HepG2 (cell line): ENCODE data around the gene DPP3. TPM values are rescaled to one million over a fixed set of nuclear protein-coding genes. Genes with fewer than 3 reads are reported as not detected.
A peak's percentile ranks its signal among the peaks of the same experiment; 100 is the strongest.

Experiments used
- ADNP ChIP-seq: sonication (generic); formaldehyde crosslinking; IDR thresholded peaks from 2 replicates; pipeline ENCODE4 v1.4.0; 2020; ENCODE audit warnings: missing genetic modification reagents
- AHR ChIP-seq: IDR thresholded peaks from 2 replicates; pipeline ENCODE4 v1.6.1; 2018; ENCODE audit warnings: missing genetic modification reagents, missing compliant biosample characterization
- DMAP1 ChIP-seq: IDR thresholded peaks from 2 replicates; pipeline ENCODE4 v1.6.1; 2016
- EHMT2 ChIP-seq: fragments of 200-600 bp; sonication (generic); IDR thresholded peaks from 2 replicates; pipeline ENCODE4 v1.7.0; 2017; ENCODE audit warnings: antibody characterized with exemption, low read depth, low read length, borderline replicate concordance
- FOXA1 ChIP-seq, 2 experiments: fragments of 450-650 bp in 1 of 2; sonication (generic) in 1 of 2; formaldehyde crosslinking in 1 of 2; IDR thresholded peaks; 2 replicates each; pipeline versions ENCODE4 v1.4.0 to v1.6.1; 2016 to 2020; ENCODE audit warnings: missing genetic modification reagents in 1 of 2
- GATAD1 ChIP-seq: IDR thresholded peaks from 2 replicates; pipeline ENCODE4 v1.6.1; 2016; ENCODE audit warnings: missing genetic modification reagents, missing compliant biosample characterization
- HCFC1 ChIP-seq: fragments of 150-350 bp; IDR thresholded peaks from 2 replicates; pipeline ENCODE4 v1.6.1; 2014; ENCODE audit warnings: low read depth, low read length
- HDAC6 ChIP-seq: fragments of 200-600 bp; sonication (generic); IDR thresholded peaks from 2 replicates; pipeline ENCODE4 v1.7.0; 2017; ENCODE audit warnings: mild to moderate bottlenecking, antibody characterized with exemption, low read length, low read depth
- HNRNPK ChIP-seq: fragments of 200-400 bp; formaldehyde crosslinking; IDR thresholded peaks from 2 replicates; pipeline ENCODE4 v1.6.1; 2018; ENCODE audit warnings: low read length, low read depth, moderate library complexity, mild to moderate bottlenecking; ENCODE audit not compliant: poor library complexity, severe bottlenecking
- HOXD1 ChIP-seq: sonication (generic); formaldehyde crosslinking; IDR thresholded peaks from 2 replicates; pipeline ENCODE4 v1.5.0; 2020; ENCODE audit warnings: missing genetic modification reagents
- KLF13 ChIP-seq: sonication (generic); formaldehyde crosslinking; IDR thresholded peaks from 2 replicates; pipeline ENCODE4 v1.4.0; 2020; ENCODE audit warnings: mild to moderate bottlenecking, missing genetic modification reagents
- MEF2D ChIP-seq: sonication (generic); formaldehyde crosslinking; IDR thresholded peaks from 2 replicates; pipeline ENCODE4 v1.5.1; 2020; ENCODE audit warnings: mild to moderate bottlenecking, missing genetic modification reagents
- NR2C2 ChIP-seq: sonication (generic); formaldehyde crosslinking; IDR thresholded peaks from 2 replicates; pipeline ENCODE4 v1.4.0; 2020; ENCODE audit warnings: missing genetic modification reagents, mild to moderate bottlenecking, moderate library complexity, borderline replicate concordance
- SRSF1 ChIP-seq: fragments of 200-400 bp; formaldehyde crosslinking; optimal IDR thresholded peaks from 2 replicates; pipeline ENCODE3; 2017; ENCODE audit warnings: mild to moderate bottlenecking, low read depth, low read length, moderate library complexity
- THAP11 ChIP-seq: IDR thresholded peaks from 2 replicates; pipeline ENCODE4 v1.6.1; 2016; ENCODE audit warnings: missing biosample characterization, missing genetic modification reagents
- ZBTB42 ChIP-seq: sonication (generic); formaldehyde crosslinking; IDR thresholded peaks from 2 replicates; pipeline ENCODE4 v1.5.0; 2020; ENCODE audit warnings: mild to moderate bottlenecking, missing genetic modification reagents
- ZNF34 ChIP-seq: sonication (generic); formaldehyde crosslinking; IDR thresholded peaks from 2 replicates; pipeline ENCODE4 v1.4.0; 2020; ENCODE audit warnings: mild to moderate bottlenecking, missing genetic modification reagents, borderline replicate concordance
- ZNF354B ChIP-seq: sonication (generic); formaldehyde crosslinking; IDR thresholded peaks from 2 replicates; pipeline ENCODE4 v1.8.0; 2022; ENCODE audit warnings: mild to moderate bottlenecking, missing genetic modification reagents
- ZNF703 ChIP-seq: sonication (generic); formaldehyde crosslinking; IDR thresholded peaks from 2 replicates; pipeline ENCODE4 v1.5.1; 2020; ENCODE audit warnings: missing genetic modification reagents, mild to moderate bottlenecking, moderate library complexity, borderline replicate concordance
- ZNF747 ChIP-seq: sonication (generic); formaldehyde crosslinking; IDR thresholded peaks from 2 replicates; pipeline ENCODE4 v1.8.1; 2023; ENCODE audit warnings: missing genetic modification reagents, mild to moderate bottlenecking, borderline replicate concordance
- ZNF777 ChIP-seq: sonication (generic); formaldehyde crosslinking; IDR thresholded peaks from 2 replicates; pipeline ENCODE4 v1.4.0; 2020; ENCODE audit warnings: missing genetic modification reagents
- ZNF780A ChIP-seq: sonication (generic); formaldehyde crosslinking; IDR thresholded peaks from 2 replicates; pipeline ENCODE4 v1.8.0; 2022; ENCODE audit warnings: mild to moderate bottlenecking, missing genetic modification reagents, moderate library complexity
- ZNF83 ChIP-seq: sonication (generic); formaldehyde crosslinking; IDR thresholded peaks from 2 replicates; pipeline ENCODE4 v1.4.0; 2020; ENCODE audit warnings: missing genetic modification reagents, mild to moderate bottlenecking, borderline replicate concordance
- polyA plus RNA-seq, 8 experiments: library from polyadenylated mRNA; depleted of rRNA in 3 of 8; stranded (reverse) in 7 of 8; unstranded in 1 of 8; fragments of >200 nt; fragmentation: Illumina TruSeq in 4 of 8; extraction: Trizol in 4 of 8; gene quantifications; 2 replicates each; pipeline versions ENCODE4 v1.2.1 to v1.2.3, GENCODE V29; 2011 to 2016; ENCODE audit warnings: low read depth in 4 of 8, missing spikeins in 1 of 8, mixed read lengths in 1 of 8; ENCODE audit not compliant: insufficient read depth in 1 of 8
- total RNA-seq, 5 experiments: library from RNA; depleted of rRNA; stranded (reverse); fragments of >200 nt; fragmentation: Illumina TruSeq; extraction: Trizol; gene quantifications; 2 replicates each; pipeline ENCODE4 v1.2.3, GENCODE V29; 2016; ENCODE audit warnings: low read depth in 1 of 5
- TF ChIP-seq, protein P1 (sequence below): sonication (generic); formaldehyde crosslinking; IDR thresholded peaks from 2 replicates; pipeline ENCODE4 v1.4.0; 2020; ENCODE audit warnings: missing genetic modification reagents
- TF ChIP-seq, protein P2 (sequence below): sonication (generic); formaldehyde crosslinking; IDR thresholded peaks from 2 replicates; pipeline ENCODE4 v1.8.1; 2023; ENCODE audit warnings: missing genetic modification reagents, mild to moderate bottlenecking, borderline replicate concordance
- TF ChIP-seq, protein P3 (sequence below): IDR thresholded peaks from 2 replicates; pipeline ENCODE4 v1.6.1; 2016; ENCODE audit warnings: missing genetic modification reagents, missing compliant biosample characterization
- TF ChIP-seq, protein P4 (sequence below): sonication (generic); formaldehyde crosslinking; IDR thresholded peaks from 2 replicates; pipeline ENCODE4 v1.9.0; 2021; ENCODE audit warnings: missing genetic modification reagents, borderline replicate concordance

DPP3 gene
- total and polyA plus RNA-seq, 2 of the 13 experiments (the other 11 are each of a cell fraction or from before 2014, with no cell fraction given) = 38.4 to 59.8 TPM

DNA sequence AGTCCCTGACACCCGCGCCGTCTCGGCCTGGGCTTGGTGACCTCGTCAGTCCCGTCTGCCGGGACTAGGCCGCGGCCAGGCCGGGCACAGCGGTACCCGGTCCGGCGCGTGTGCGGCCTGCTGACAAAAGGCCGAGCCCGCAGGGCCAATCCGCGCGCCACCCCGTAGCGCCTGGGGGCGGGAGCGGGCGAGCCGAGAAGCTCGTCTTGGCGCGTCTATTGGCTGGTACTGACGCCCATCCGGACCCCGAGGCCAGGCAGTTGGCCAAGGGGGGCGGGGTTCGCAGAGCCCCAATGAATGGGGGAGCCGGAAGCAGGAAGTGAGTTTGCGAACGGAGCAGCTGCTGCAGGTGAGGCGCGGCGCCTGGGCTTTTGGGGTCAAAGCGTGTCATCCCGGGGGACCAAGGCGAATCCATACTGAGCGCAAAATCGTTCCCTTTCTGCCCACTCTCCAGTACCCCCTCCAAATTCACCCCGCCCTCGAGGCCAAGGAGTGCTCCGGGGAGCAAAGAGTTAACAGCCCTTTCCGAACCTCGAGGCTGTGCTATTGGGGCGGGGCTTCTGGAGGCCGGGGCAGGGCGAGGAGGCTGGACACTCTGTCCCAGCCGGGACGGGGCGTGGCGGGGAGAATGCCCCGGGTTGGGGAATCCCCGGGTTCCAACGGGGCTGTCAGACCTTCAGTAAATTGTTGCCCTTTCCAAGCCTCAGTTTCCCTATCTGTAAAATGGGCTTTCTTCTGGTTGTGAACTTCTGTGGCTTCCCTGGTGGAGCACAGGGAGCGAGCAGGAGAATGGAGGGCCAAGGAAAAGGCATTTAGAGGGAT, at the start of gene DPP3 (continued):
- TF ChIP-seq, protein P1, sequence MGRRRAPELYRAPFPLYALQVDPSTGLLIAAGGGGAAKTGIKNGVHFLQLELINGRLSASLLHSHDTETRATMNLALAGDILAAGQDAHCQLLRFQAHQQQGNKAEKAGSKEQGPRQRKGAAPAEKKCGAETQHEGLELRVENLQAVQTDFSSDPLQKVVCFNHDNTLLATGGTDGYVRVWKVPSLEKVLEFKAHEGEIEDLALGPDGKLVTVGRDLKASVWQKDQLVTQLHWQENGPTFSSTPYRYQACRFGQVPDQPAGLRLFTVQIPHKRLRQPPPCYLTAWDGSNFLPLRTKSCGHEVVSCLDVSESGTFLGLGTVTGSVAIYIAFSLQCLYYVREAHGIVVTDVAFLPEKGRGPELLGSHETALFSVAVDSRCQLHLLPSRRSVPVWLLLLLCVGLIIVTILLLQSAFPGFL = no peak
- TF ChIP-seq ZNF34 (peak; percentile 76; the same call in 1 of the 2 replicates), ZNF354B (CRISPR knock-in tag) (no peak), KLF13 (no peak), THAP11 (CRISPR knock-in tag) (peak; percentile 82), ZNF747 (CRISPR knock-in tag) (no peak), ADNP (CRISPR knock-in tag) (peak; percentile 91), GATAD1 (CRISPR knock-in tag) (peak; percentile 84), ZNF703 (0 out of 2 replicates have a peak, but pooled peaks have one; percentile 26), HCFC1 (no peak), AHR (no peak), ZBTB42 (CRISPR knock-in tag) (no peak), HNRNPK (peak; percentile 65), SRSF1 (peak; percentile 73), HDAC6 (no peak), MEF2D (CRISPR knock-in tag) (peak; percentile 32; the same call in 1 of the 2 replicates), EHMT2 (no peak), NR2C2 (CRISPR knock-in tag) (peak; percentile 73), FOXA1 (IDR thresholded peaks at IDR 0.05) (no peak), FOXA1 (CRISPR knock-in tag; IDR thresholded peaks at IDR 0.05) (peak; percentile 49; the same call in 1 of the 2 replicates), ZNF83 (no peak), DMAP1 (CRISPR knock-in tag) (peak; percentile 92), ZNF777 (CRISPR knock-in tag) (no peak), ZNF780A (CRISPR knock-in tag) (no peak), HOXD1 (CRISPR knock-in tag) (no peak)
- TF ChIP-seq, protein P2, sequence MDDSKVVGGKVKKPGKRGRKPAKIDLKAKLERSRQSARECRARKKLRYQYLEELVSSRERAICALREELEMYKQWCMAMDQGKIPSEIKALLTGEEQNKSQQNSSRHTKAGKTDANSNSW (CRISPR knock-in tag) = no peak
- TF ChIP-seq, protein P3, sequence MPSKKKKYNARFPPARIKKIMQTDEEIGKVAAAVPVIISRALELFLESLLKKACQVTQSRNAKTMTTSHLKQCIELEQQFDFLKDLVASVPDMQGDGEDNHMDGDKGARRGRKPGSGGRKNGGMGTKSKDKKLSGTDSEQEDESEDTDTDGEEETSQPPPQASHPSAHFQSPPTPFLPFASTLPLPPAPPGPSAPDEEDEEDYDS = peak; percentile 94
- TF ChIP-seq, protein P4, sequence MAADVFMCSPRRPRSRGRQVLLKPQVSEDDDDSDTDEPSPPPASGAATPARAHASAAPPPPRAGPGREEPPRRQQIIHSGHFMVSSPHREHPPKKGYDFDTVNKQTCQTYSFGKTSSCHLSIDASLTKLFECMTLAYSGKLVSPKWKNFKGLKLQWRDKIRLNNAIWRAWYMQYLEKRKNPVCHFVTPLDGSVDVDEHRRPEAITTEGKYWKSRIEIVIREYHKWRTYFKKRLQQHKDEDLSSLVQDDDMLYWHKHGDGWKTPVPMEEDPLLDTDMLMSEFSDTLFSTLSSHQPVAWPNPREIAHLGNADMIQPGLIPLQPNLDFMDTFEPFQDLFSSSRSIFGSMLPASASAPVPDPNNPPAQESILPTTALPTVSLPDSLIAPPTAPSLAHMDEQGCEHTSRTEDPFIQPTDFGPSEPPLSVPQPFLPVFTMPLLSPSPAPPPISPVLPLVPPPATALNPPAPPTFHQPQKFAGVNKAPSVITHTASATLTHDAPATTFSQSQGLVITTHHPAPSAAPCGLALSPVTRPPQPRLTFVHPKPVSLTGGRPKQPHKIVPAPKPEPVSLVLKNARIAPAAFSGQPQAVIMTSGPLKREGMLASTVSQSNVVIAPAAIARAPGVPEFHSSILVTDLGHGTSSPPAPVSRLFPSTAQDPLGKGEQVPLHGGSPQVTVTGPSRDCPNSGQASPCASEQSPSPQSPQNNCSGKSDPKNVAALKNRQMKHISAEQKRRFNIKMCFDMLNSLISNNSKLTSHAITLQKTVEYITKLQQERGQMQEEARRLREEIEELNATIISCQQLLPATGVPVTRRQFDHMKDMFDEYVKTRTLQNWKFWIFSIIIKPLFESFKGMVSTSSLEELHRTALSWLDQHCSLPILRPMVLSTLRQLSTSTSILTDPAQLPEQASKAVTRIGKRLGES (CRISPR knock-in tag) = no peak
